Stimulated activated CD4-positive, alpha-beta T cell treated with anti-CD3 and anti-CD28 coated beads, Interleukin-4, amount 100 ng/mL, for 1 hour (primary cell): ENCODE data around the gene PPM1B.
"Not testable (repeated sequence)": the region's sequence is repeated elsewhere in the genome, so short reads cannot be mapped to it uniquely, and the experiment has no call there.

ENCODE experiments used
- DNase-seq: peaks from one replicate; pipeline ENCODE4 v3.0.0-alpha.2; 2020

PPM1B gene

GRCh38 chr2:44164617-44165016 is 4.1 kb upstream of the PPM1B start:
- DNase-seq, result no peak

- no peak for DNase-seq
Observed at GRCh38 chr2:44166096-44166495, 2.6 kb upstream of the PPM1B start.

GRCh38 chr2:44167311-44167907 is 1.3 kb upstream of the PPM1B start:
- DNase-seq, result no peak

GRCh38 chr2:44167908-44168680 is 581 bp upstream of the PPM1B start:
- DNase-seq, result peak; percentile 92

GRCh38 chr2:44169155-44169898 is 652 bp downstream of the PPM1B start:
- peak; percentile 37 for DNase-seq

- no peak for DNase-seq
Observed at GRCh38 chr2:44170311-44170717, 1.6 kb downstream of the PPM1B start.

- no peak for DNase-seq
Observed at GRCh38 chr2:44171018-44171417, 2.3 kb downstream of the PPM1B start.

GRCh38 chr2:44171442-44171841 is 2.8 kb downstream of the PPM1B start:
- not testable (repeated sequence) for DNase-seq

- no peak for DNase-seq
Observed at GRCh38 chr2:44172576-44172975, 3.9 kb downstream of the PPM1B start.

- DNase-seq, result no peak
Observed at GRCh38 chr2:44178950-44179349, 10.3 kb downstream of the PPM1B start.

- DNase-seq, result no peak
Observed at GRCh38 chr2:44181648-44182047, 13.0 kb downstream of the PPM1B start.

- DNase-seq, result no peak
Observed at GRCh38 chr2:44184106-44184505, 15.4 kb downstream of the PPM1B start.

GRCh38 chr2:44186810-44187209 is 18.1 kb downstream of the PPM1B start:
- DNase-seq, result no peak

GRCh38 chr2:44187251-44187650 is 18.6 kb downstream of the PPM1B start:
- no peak for DNase-seq

- no peak for DNase-seq
Observed at GRCh38 chr2:44188696-44189095, 20.0 kb downstream of the PPM1B start.

- DNase-seq, result no peak
Observed at GRCh38 chr2:44189104-44189503, 20.4 kb downstream of the PPM1B start.

GRCh38 chr2:44190526-44190925 is 21.9 kb downstream of the PPM1B start:
- no peak for DNase-seq

GRCh38 chr2:44191739-44192138 is 23.1 kb downstream of the PPM1B start:
- DNase-seq, result no peak

- no peak for DNase-seq
Observed at GRCh38 chr2:44192646-44193045, 24.0 kb downstream of the PPM1B start.

- DNase-seq, result no peak
Observed at GRCh38 chr2:44195714-44196113, 27.0 kb downstream of the PPM1B start.

- no peak for DNase-seq
Observed at GRCh38 chr2:44197816-44198215, 29.1 kb downstream of the PPM1B start.

- no peak for DNase-seq
Observed at GRCh38 chr2:44200011-44200410, 31.3 kb downstream of the PPM1B start.

- DNase-seq, result no peak
Observed at GRCh38 chr2:44200759-44201158, 32.1 kb downstream of the PPM1B start.

- no peak for DNase-seq
Observed at GRCh38 chr2:44201648-44202165, 33.0 kb downstream of the PPM1B start.
